Motor neuron (in vitro differentiated cells): ENCODE results near the gene SDHD. TPM values are rescaled to one million over a fixed set of nuclear protein-coding genes. Genes with fewer than 3 reads are reported as not detected.
"Not testable (repeated sequence)": the region's sequence is repeated elsewhere in the genome, so short reads cannot be mapped to it uniquely, and the experiment has no call there.

Experiments
- ATAC-seq, 8 experiments: fragments of 200-7000 bp; cut with Tn5 transposase; replicated peaks in 6 of 8; 2 replicates each; pipeline ENCODE4 v1.8.0; 2021; ENCODE audit warnings: mild to moderate bottlenecking in 8 of 8, moderate library complexity in 8 of 8
- H3K27ac ChIP-seq, 2 donors: fragments of 250-450 bp; sonication (Bioruptor Pico); 2 replicates each; pipeline ENCODE4 v1.9.0; 2021; ENCODE audit warnings: antibody characterized with exemption in 2 of 2, mild to moderate bottlenecking in 2 of 2, moderate library complexity in 1 of 2
- H3K4me1 ChIP-seq, 2 donors: fragments of 250-450 bp; sonication (Bioruptor Pico); replicated peaks in 1 of 2; 2 replicates each; pipeline ENCODE4 v1.6.1; 2021; ENCODE audit warnings: antibody characterized with exemption in 2 of 2, mild to moderate bottlenecking in 2 of 2, moderate library complexity in 1 of 2
- H3K4me3 ChIP-seq, 5 donors: fragments of 250-450 bp; sonication (Bioruptor Pico); 2 replicates each; pipeline ENCODE4 v1.9.0; 2021; ENCODE audit warnings: antibody characterized with exemption in 5 of 5, mild to moderate bottlenecking in 5 of 5, moderate library complexity in 4 of 5
- WGBS, 10 experiments: fragments of 450-650 bp; shearing (Covaris generic); methylation state at CpG; one replicate each; pipeline ENCODE4 v1.0.0; 2022; 5-methylcytosine and 5-hydroxymethylcytosine counted together
- in situ Hi-C, 9 experiments: fragments of 400-800 bp; cut with MboI; loops; one replicate each; pipeline ENCODE4 v1.15.0; 2021; ENCODE audit warnings: low sequenced_read_pairs in 9 of 9, low pct_unique_long_range_greater_than_20kb in 2 of 9; ENCODE audit not compliant: unreplicated experiment in 9 of 9
- total RNA-seq, 8 experiments: library from RNA; unstranded; fragments of 300-600 nt; gene quantifications; 2 replicates each; pipeline versions ENCODE4 v1.2.3 to v1.2.4, GENCODE V29; 2022

SDHD gene
- total RNA-seq, result 100 to 1,000 TPM in 2 of 8 experiments, 10 to 100 TPM in 6; 30.2 to 158 (median 59.3) TPM

- 0 to 2% (median 0%) methylated on average over 1 to 22 of the region's 45 CpGs; no CpG with 5 or more reads in 1 of the 10 experiments for WGBS, 10 experiments
- in situ Hi-C loops, result loop anchor here in 1 of 9 experiments (25.0 kb wide), 1 partner anchor 176 kb away; the partner anchor contains the start of gene PLET1
Measured at GRCh38 chr11:112086422-112087191, at the start of gene SDHD, which contains the start of gene TIMM8B. SDHD (plus strand) TSS chr11:112086873; CDS start chr11:112086908, 35 bp downstream. TIMM8B (minus strand) TSS chr11:112086756; CDS start chr11:112086723, 33 bp downstream.

GRCh38 chr11:112037527-112037926, 49.1 kb upstream of the SDHD start:
- no peak overlapping the region for H3K4me3 ChIP-seq
- H3K4me1 ChIP-seq, result no peaks in the 10 kb centered on the region
- no peak for ATAC-seq
- in situ Hi-C loops, result no loop called here
- H3K27ac ChIP-seq, result no peak overlapping the region

More at GRCh38 chr11:112086422-112087191, at the start of gene SDHD, which contains the start of gene TIMM8B:
- Histone ChIP-seq H3K4me1 (peaks cover 17 to 19% of the 10 kb centered on the region in 2 donors), H3K4me3 (peak within 1 kb of the TSS; percentile 80 to 97 (median 88)), H3K27ac (peak within 1 kb of the TSS; percentile 82 to 92)
- ATAC-seq, result peak; percentile 90 to 98 (median 96)

GRCh38 chr11:112042161-112042960, 44.3 kb upstream of the SDHD start:
- in situ Hi-C loops, result no loop called here
- Histone ChIP-seq H3K4me1 (no peaks in the 10 kb centered on the region), H3K4me3 (no peak overlapping the region), H3K27ac (no peak overlapping the region)
- no peak for ATAC-seq
- 51 to 94% (median 85%) methylated on average over 3 to 6 of the region's 6 CpGs for WGBS, 10 experiments

GRCh38 chr11:112042961-112043304, 43.7 kb upstream of the SDHD start:
- 70 to 100% (median 100%) methylated on average over 1 to 2 of the region's 2 CpGs; no CpG with 5 or more reads in 1 of the 10 experiments for WGBS, 10 experiments
- Histone ChIP-seq H3K4me3 (no peak overlapping the region), H3K4me1 (no peaks in the 10 kb centered on the region), H3K27ac (no peak overlapping the region)
- in situ Hi-C loops, result no loop called here
- ATAC-seq, result no peak

- no peak for ATAC-seq
- H3K27ac ChIP-seq, result no peak overlapping the region
- WGBS, 10 experiments, result 92 to 100% (median 100%) methylated on average over 1 to 4 of the region's 4 CpGs; no CpG with 5 or more reads in 3 of the 10 experiments
- H3K4me3 ChIP-seq, result no peak overlapping the region
- no peaks in the 10 kb centered on the region for H3K4me1 ChIP-seq
- in situ Hi-C loops, result no loop called here
Measured at GRCh38 chr11:112044961-112045360, 41.7 kb upstream of the SDHD start.

- in situ Hi-C loops, ATAC-seq, H3K4me3 ChIP-seq, H3K27ac ChIP-seq, H3K4me1 ChIP-seq: not testable (repeated sequence)
- 80 to 100% (median 100%) methylated on average over 1 of the region's 2 CpGs; no CpG with 5 or more reads in 6 of the 10 experiments for WGBS, 10 experiments
Measured at GRCh38 chr11:112046647-112047046, 40.0 kb upstream of the SDHD start.

GRCh38 chr11:112048256-112048655, 38.4 kb upstream of the SDHD start:
- in situ Hi-C loops, H3K4me1 ChIP-seq, H3K4me3 ChIP-seq, H3K27ac ChIP-seq, ATAC-seq: not testable (repeated sequence)
- 88 to 100% (median 100%) methylated on average over 1 to 3 of the region's 3 CpGs; no CpG with 5 or more reads in 1 of the 10 experiments for WGBS, 10 experiments

GRCh38 chr11:112049777-112050176, 36.9 kb upstream of the SDHD start:
- no peak for ATAC-seq
- Histone ChIP-seq H3K4me3 (no peak overlapping the region), H3K27ac (no peak overlapping the region), H3K4me1 (no peaks in the 10 kb centered on the region)
- in situ Hi-C loops, result no loop called here
- 36 to 50% (median 50%) methylated on average over 2 of the region's 2 CpGs; no CpG with 5 or more reads in 1 of the 10 experiments for WGBS, 10 experiments

GRCh38 chr11:112050721-112051120, 36.0 kb upstream of the SDHD start:
- Histone ChIP-seq H3K27ac (no peak overlapping the region), H3K4me3 (no peak overlapping the region), H3K4me1 (no peaks in the 10 kb centered on the region)
- ATAC-seq, result no peak
- WGBS, 10 experiments, result 63 to 100% (median 85%) methylated on average over 1 to 3 of the region's 3 CpGs; no CpG with 5 or more reads in 1 of the 10 experiments
- in situ Hi-C loops, result no loop called here

- H3K4me1 ChIP-seq, result no peaks in the 10 kb centered on the region
- WGBS, 10 experiments, result 67 to 100% (median 97%) methylated on average over 1 to 3 of the region's 3 CpGs; no CpG with 5 or more reads in 1 of the 10 experiments
- H3K27ac ChIP-seq, result no peak overlapping the region
- in situ Hi-C loops, result no loop called here
- ATAC-seq, result no peak
- no peak overlapping the region for H3K4me3 ChIP-seq
Measured at GRCh38 chr11:112051768-112052167, 34.9 kb upstream of the SDHD start.

- in situ Hi-C loops, result no loop called here
- WGBS, 10 experiments, result 54 to 100% (median 81%) methylated on average over 1 to 4 of the region's 4 CpGs
- no peak for ATAC-seq
- Histone ChIP-seq H3K4me1 (no peaks in the 10 kb centered on the region), H3K27ac (no peak overlapping the region), H3K4me3 (no peak overlapping the region)
Measured at GRCh38 chr11:112057170-112057569, 29.5 kb upstream of the SDHD start.

GRCh38 chr11:112058103-112058502, 28.6 kb upstream of the SDHD start:
- ATAC-seq, result peak in 2 of 8 experiments; percentile 20 to 44
- Histone ChIP-seq H3K4me3 (no peak overlapping the region), H3K27ac (no peak overlapping the region), H3K4me1 (no peaks in the 10 kb centered on the region)
- 17 to 100% (median 100%) methylated on average over 1 of the region's 1 CpG; no CpG with 5 or more reads in 2 of the 10 experiments for WGBS, 10 experiments
- in situ Hi-C loops, result no loop called here

GRCh38 chr11:112062923-112063322, 23.8 kb upstream of the SDHD start:
- 31 to 100% (median 100%) methylated on average over 1 of the region's 1 CpG; no CpG with 5 or more reads in 2 of the 10 experiments for WGBS, 10 experiments
- no peaks in the 10 kb centered on the region for H3K4me1 ChIP-seq
- in situ Hi-C loops, result no loop called here
- no peak overlapping the region for H3K27ac ChIP-seq
- ATAC-seq, result no peak
- no peak overlapping the region for H3K4me3 ChIP-seq
